Activated CD8-positive, alpha-beta memory T cell treated with anti-CD3 and anti-CD28 coated beads, Interleukin-2, amount 50 U/mL, for 1 hour (primary cell): ENCODE results near the gene SPNS3.

Source experiments
- DNase-seq: peaks from one replicate; pipeline ENCODE4 v3.0.0-alpha.2; 2020; ENCODE audit errors: extremely low read depth

SPNS3 gene

GRCh38 chr17:4488989-4489595 lies 55.4 kb downstream of the SPNS3 start:
- DNase-seq, result no peak

GRCh38 chr17:4490109-4490591 lies 56.4 kb downstream of the SPNS3 start:
- no peak for DNase-seq

GRCh38 chr17:4490637-4491061 lies 56.9 kb downstream of the SPNS3 start:
- DNase-seq, result no peak

- DNase-seq, result no peak
Observed at GRCh38 chr17:4492721-4493561, 59.2 kb downstream of the SPNS3 start.

GRCh38 chr17:4497101-4497824 lies 63.5 kb downstream of the SPNS3 start:
- no peak for DNase-seq

- no peak for DNase-seq
Observed at GRCh38 chr17:4498461-4499397, 65.0 kb downstream of the SPNS3 start, which contains the start of gene SPNS2. Gene SPNS2, plus strand, starts transcription at chr17:4498881. Its CDS starts 167 bp downstream, at chr17:4499048.

GRCh38 chr17:4499431-4500190 lies 65.9 kb downstream of the SPNS3 start:
- no peak for DNase-seq

GRCh38 chr17:4500191-4500571 lies 66.4 kb downstream of the SPNS3 start:
- DNase-seq, result no peak

GRCh38 chr17:4501295-4501949 lies 67.7 kb downstream of the SPNS3 start:
- DNase-seq, result no peak

GRCh38 chr17:4502466-4503154 lies 68.9 kb downstream of the SPNS3 start:
- no peak for DNase-seq

- DNase-seq, result no peak
Observed at GRCh38 chr17:4503283-4504025, 69.7 kb downstream of the SPNS3 start.

GRCh38 chr17:4504188-4504587 lies 70.4 kb downstream of the SPNS3 start:
- DNase-seq, result no peak

- no peak for DNase-seq
Observed at GRCh38 chr17:4505187-4505586, 71.4 kb downstream of the SPNS3 start.

GRCh38 chr17:4506175-4506813 lies 72.6 kb downstream of the SPNS3 start:
- no peak for DNase-seq

- DNase-seq, result no peak
Observed at GRCh38 chr17:4506892-4507291, 73.2 kb downstream of the SPNS3 start.

- DNase-seq, result no peak
Observed at GRCh38 chr17:4507361-4508111, 73.8 kb downstream of the SPNS3 start.

- DNase-seq, result no peak
Observed at GRCh38 chr17:4508207-4508606, 74.5 kb downstream of the SPNS3 start.
